ENCODE data around the gene HIRA. TPM values are rescaled to one million over a fixed set of nuclear protein-coding genes. Genes with fewer than 3 reads are reported as not detected.

Gene HIRA
- total and polyA plus RNA-seq, 2 of the 8 experiments (the other 6 are each of a cell fraction or from before 2014, with no cell fraction given): 34.9 to 67.2 TPM

GRCh38 chr22:19420321-19420720 lies 11.2 kb downstream of the HIRA start:
- peaks cover 19 to 30% of the 10 kb centered on the region in 2 experiments for H4K20me1 ChIP-seq (replicated peaks in 1 of 2; ENCODE audit: control insufficient read depth in 1 of 2, insufficient read depth in 2 of 2, low read length in 2 of 2)
- 93% methylated on average over 6 of the region's 6 CpGs; no CpG with 5 or more reads in 1 of the 2 experiments for WGBS, 2 experiments (ENCODE audit: extremely low coverage in 1 of 2, insufficient coverage in 1 of 2, insufficient read length in 1 of 2, insufficient replicate concordance in 2 of 2, low coverage in 1 of 2, low lambda C conversion rate in 2 of 2, missing lambda C conversion rate in 1 of 2)
- no peak overlapping the region for H3K4me3 ChIP-seq (ENCODE audit: extremely low read depth in 1 of 4, insufficient read depth in 2 of 4, low read depth in 3 of 4, low read length in 4 of 4)
- POLR2A ChIA-PET (ENCODE audit: partially characterized antibody): interaction anchor here (0.7 to 4.8 kb wide), 6 partner anchors 11 to 212 kb away, joined by 3 to 38 read pairs (median 4); partner anchors contain the start of genes HIRA and MRPL40
- no peak overlapping the region for H3K27ac ChIP-seq (ENCODE audit: low read depth, low read length)
- H2BK120ac ChIP-seq (replicated peaks; ENCODE audit: low read depth, low read length): no peak overlapping the region
- H2BK15ac ChIP-seq (ENCODE audit: low read length): no peak overlapping the region
- H3K27me3 ChIP-seq (replicated peaks in 1 of 4; ENCODE audit: control insufficient read depth in 3 of 4, extremely low read depth in 1 of 4, insufficient read depth in 3 of 4, low read length in 3 of 4): no peaks in the 10 kb centered on the region
- peaks cover 23% of the 10 kb centered on the region for H3K79me1 ChIP-seq (ENCODE audit: low read depth, low read length)
- H3K23ac ChIP-seq (ENCODE audit: insufficient read length): no peak overlapping the region
- no peak overlapping the region for H2BK5ac ChIP-seq (ENCODE audit: low read depth, low read length)
- CTCF ChIA-PET (ENCODE audit: partially characterized antibody): interaction anchor here (0.9 to 1.3 kb wide), 3 partner anchors 9 to 82 kb away, joined by 3 to 4 read pairs (median 3); no protein-coding TSS in a partner anchor
- peaks cover 0 to 20% (median 7%) of the 10 kb centered on the region in 4 experiments; a peak in 6 of 7 replicates for H3K4me1 ChIP-seq (replicated peaks in 1 of 4; ENCODE audit: control insufficient read depth in 3 of 4, insufficient read depth in 4 of 4, low read length in 3 of 4)
- DNase-seq (ENCODE audit: low read depth in 1 of 2, low spot score in 2 of 2) (no peak), FAIRE-seq (no peak)
- no peak overlapping the region for H2BK12ac ChIP-seq (ENCODE audit: low read depth, low read length)
- no peak overlapping the region for H3K56ac ChIP-seq (replicated peaks; ENCODE audit: insufficient read length, low read depth, low read length)
- no peak overlapping the region for H4K8ac ChIP-seq (ENCODE audit: extremely low read depth, insufficient read depth, low read length)
- no peak overlapping the region for H3K4ac ChIP-seq (replicated peaks; ENCODE audit: insufficient read length, low read depth, low read length)
- no peak overlapping the region for H2BK20ac ChIP-seq (ENCODE audit: low read length)
- no peak overlapping the region for H2AK5ac ChIP-seq (ENCODE audit: low read depth, low read length)
- no peak overlapping the region for H3K4me2 ChIP-seq (ENCODE audit: insufficient read depth in 1 of 2, low read depth in 2 of 2, low read length in 2 of 2)
- H3K36me3 ChIP-seq (ENCODE audit: control insufficient read depth in 2 of 4, insufficient read depth in 4 of 4, low read length in 3 of 4): no peaks in the 10 kb centered on the region; a peak in 2 of 8 replicates
- no peaks in the 10 kb centered on the region for H3K9me3 ChIP-seq (ENCODE audit: insufficient read depth in 2 of 2, low read depth in 1 of 2, low read length in 1 of 2)
- H3K14ac ChIP-seq (ENCODE audit: insufficient read length): no peak overlapping the region
- no peak overlapping the region for H3K9ac ChIP-seq (replicated peaks in 1 of 4; ENCODE audit: extremely low read depth in 1 of 4, low read depth in 3 of 4, low read length in 3 of 4)
- H3K23me2 ChIP-seq (ENCODE audit: low read depth, low read length): no peaks in the 10 kb centered on the region; the same call in 1 of the 2 replicates
- H3K79me2 ChIP-seq (ENCODE audit: control insufficient read depth in 1 of 2, insufficient read depth in 2 of 2, low read length in 2 of 2): peaks cover 28 to 98% of the 10 kb centered on the region in 2 experiments
- no peak overlapping the region for H3K18ac ChIP-seq (ENCODE audit: extremely low read depth, low read length)
- no peak overlapping the region for H4K5ac ChIP-seq (ENCODE audit: insufficient read length, low read depth, low read length)
- H2AFZ ChIP-seq (ENCODE audit: low read length): no peak overlapping the region
- H4K91ac ChIP-seq (replicated peaks; ENCODE audit: insufficient read length, low read length): no peak overlapping the region
- TF ChIP-seq ZNF274 (IDR thresholded peaks at IDR 0.05; ENCODE audit: borderline replicate concordance, extremely low read depth, low read length) (no peak), FOSL1 (IDR thresholded peaks at IDR 0.05; ENCODE audit: insufficient read depth, low read depth, low read length) (no peak), CHD2 (IDR thresholded peaks at IDR 0.05; ENCODE audit: low read length) (no peak), RAD21 (IDR thresholded peaks at IDR 0.05 in 1 of 2, conservative IDR thresholded peaks at IDR 0.05 in 1 of 2; ENCODE audit: low read depth in 2 of 2, low read length in 2 of 2) (no peak), HDAC6 (IDR thresholded peaks at IDR 0.05; ENCODE audit: low read depth, low read length) (no peak), KDM4A (IDR thresholded peaks at IDR 0.05; ENCODE audit: low read depth, low read length, severe bottlenecking) (no peak), SIRT6 (IDR thresholded peaks at IDR 0.05; ENCODE audit: low read length) (no peak), BCL11A (IDR thresholded peaks at IDR 0.05; ENCODE audit: low read depth in 2 of 2, low read length in 2 of 2) (no peak), CTBP2 (IDR thresholded peaks at IDR 0.05; ENCODE audit: borderline replicate concordance, insufficient read depth, insufficient read length, low read length) (no peak), NRF1 (IDR thresholded peaks at IDR 0.05; ENCODE audit: low read depth, low read length) (no peak), RFX5 (IDR thresholded peaks at IDR 0.05; ENCODE audit: borderline replicate concordance, low read depth, low read length) (no peak), E2F6 (IDR thresholded peaks at IDR 0.05) (no peak), CHD1 (IDR thresholded peaks at IDR 0.05; ENCODE audit: low read depth, low read length) (no peak)
